ENCODE data around the gene ADAM12. TPM values are rescaled to one million over a fixed set of nuclear protein-coding genes. Genes with fewer than 3 reads are reported as not detected.

ADAM12 gene
- total and polyA plus RNA-seq, 10 donors = 0.51 to 7.0 (median 1.0) TPM

- TF ChIP-seq CTCF (IDR thresholded peaks at IDR 0.05 in 8 of 11, conservative IDR thresholded peaks at IDR 0.05 in 3 of 11) = no peak
- TF ChIP-seq POLR2A (IDR thresholded peaks at IDR 0.05) = no peak
- TF ChIP-seq POLR2AphosphoS5 (IDR thresholded peaks at IDR 0.05) = no peak
- WGBS, 5 donors = 30 to 53% (median 41%) methylated on average over 5 of the region's 5 CpGs
- DNase-seq = no peak
- Histone ChIP-seq H3K36me3 (no peaks in the 10 kb centered on the region), H3K27ac (no peak overlapping the region), H3K9me3 (peaks cover 0 to 21% (median 14%) of the 10 kb centered on the region in 8 donors), H3K27me3 (replicated peaks in 1 of 7) (no peaks in the 10 kb centered on the region), H3K4me3 (no peak overlapping the region), H3K4me1 (peaks cover 3 to 17% (median 7%) of the 10 kb centered on the region in 6 donors)
- intact Hi-C loops (cut with DNase I; ENCODE audit: low total_unique reads) = no loop called here
Measured at GRCh38 chr10:126036515-126036914, 351.8 kb downstream of the ADAM12 start.

- DNase-seq = no peak
- WGBS, 5 donors = 88 to 99% (median 93%) methylated on average over 2 of the region's 2 CpGs
- peaks cover 0 to 8% (median 0%) of the 10 kb centered on the region in 6 donors for H3K4me1 ChIP-seq
- no peaks in the 10 kb centered on the region for H3K36me3 ChIP-seq
- H3K4me3 ChIP-seq = no peak overlapping the region
- intact Hi-C loops (cut with DNase I; ENCODE audit: low total_unique reads) = no loop called here
- H3K27me3 ChIP-seq (replicated peaks in 1 of 7) = no peaks in the 10 kb centered on the region
- no peak overlapping the region for H3K27ac ChIP-seq
- TF ChIP-seq POLR2AphosphoS5 (IDR thresholded peaks at IDR 0.05) (no peak), POLR2A (IDR thresholded peaks at IDR 0.05) (no peak), CTCF (IDR thresholded peaks at IDR 0.05 in 8 of 11, conservative IDR thresholded peaks at IDR 0.05 in 3 of 11) (no peak)
- H3K9me3 ChIP-seq = peaks cover 0 to 21% (median 14%) of the 10 kb centered on the region in 8 donors
Measured at GRCh38 chr10:126034586-126034985, 353.7 kb downstream of the ADAM12 start.

GRCh38 chr10:126029999-126030398, 358.3 kb downstream of the ADAM12 start:
- 82 to 94% (median 86%) methylated on average over 3 of the region's 3 CpGs for WGBS, 5 donors
- Histone ChIP-seq H3K27ac (no peak overlapping the region), H3K9me3 (peaks cover 0 to 45% (median 31%) of the 10 kb centered on the region in 8 donors), H3K36me3 (no peaks in the 10 kb centered on the region), H3K4me3 (no peak overlapping the region), H3K4me1 (no peaks in the 10 kb centered on the region), H3K27me3 (replicated peaks in 1 of 7) (no peaks in the 10 kb centered on the region)
- intact Hi-C loops (cut with DNase I; ENCODE audit: low total_unique reads) = no loop called here
- TF ChIP-seq POLR2AphosphoS5 (IDR thresholded peaks at IDR 0.05) = no peak
- no peak for TF ChIP-seq POLR2A (IDR thresholded peaks at IDR 0.05)
- no peak for TF ChIP-seq CTCF (IDR thresholded peaks at IDR 0.05 in 8 of 11, conservative IDR thresholded peaks at IDR 0.05 in 3 of 11)
- no peak for DNase-seq

- no peak for DNase-seq
- WGBS, 5 donors = 55 to 65% (median 63%) methylated on average over 1 of the region's 1 CpG
- H3K27ac ChIP-seq = no peak overlapping the region
- H3K9me3 ChIP-seq = peaks cover 0 to 29% (median 17%) of the 10 kb centered on the region in 8 donors
- H3K4me3 ChIP-seq = no peak overlapping the region
- intact Hi-C loops (cut with DNase I; ENCODE audit: low total_unique reads) = no loop called here
- no peak for TF ChIP-seq POLR2A (IDR thresholded peaks at IDR 0.05)
- H3K36me3 ChIP-seq = no peaks in the 10 kb centered on the region
- H3K27me3 ChIP-seq (replicated peaks in 1 of 7) = no peaks in the 10 kb centered on the region
- H3K4me1 ChIP-seq = no peaks in the 10 kb centered on the region
Measured at GRCh38 chr10:126027692-126028091, 360.6 kb downstream of the ADAM12 start.

GRCh38 chr10:126022841-126023240, 365.4 kb downstream of the ADAM12 start:
- intact Hi-C loops (cut with DNase I; ENCODE audit: low total_unique reads) = no loop called here
- H3K9me3 ChIP-seq = peaks cover 0 to 11% (median under 1%) of the 10 kb centered on the region in 8 donors

More at GRCh38 chr10:126022841-126023240, 365.4 kb downstream of the ADAM12 start:
- H3K4me1 ChIP-seq = no peaks in the 10 kb centered on the region
- no peaks in the 10 kb centered on the region for H3K36me3 ChIP-seq
- H3K27me3 ChIP-seq (replicated peaks in 1 of 7) = no peaks in the 10 kb centered on the region
- no peak for DNase-seq
- 85 to 91% (median 90%) methylated on average over 5 of the region's 5 CpGs for WGBS, 5 donors
- no peak for TF ChIP-seq CTCF (IDR thresholded peaks at IDR 0.05 in 8 of 11, conservative IDR thresholded peaks at IDR 0.05 in 3 of 11)
- no peak for TF ChIP-seq POLR2AphosphoS5 (IDR thresholded peaks at IDR 0.05)
- TF ChIP-seq POLR2A (IDR thresholded peaks at IDR 0.05) = no peak
- no peak overlapping the region for H3K4me3 ChIP-seq
- no peak overlapping the region for H3K27ac ChIP-seq

All from spleen (tissue), 11 donors.